Stimulated activated CD4-positive, alpha-beta T cell treated with anti-CD3 and anti-CD28 coated beads, Interleukin-12 subunit alpha, Interleukin-12 subunit beta, amount 100 ng/mL, for 48 hours (primary cell): ENCODE results near the gene RGS6.

Experiments
- DNase-seq, 3 donors: peaks; one replicate each; pipeline ENCODE4 v3.0.0-alpha.2; 2020; ENCODE audit warnings: low read depth in 2 of 3, low spot score in 1 of 3

RGS6 gene

DNA sequence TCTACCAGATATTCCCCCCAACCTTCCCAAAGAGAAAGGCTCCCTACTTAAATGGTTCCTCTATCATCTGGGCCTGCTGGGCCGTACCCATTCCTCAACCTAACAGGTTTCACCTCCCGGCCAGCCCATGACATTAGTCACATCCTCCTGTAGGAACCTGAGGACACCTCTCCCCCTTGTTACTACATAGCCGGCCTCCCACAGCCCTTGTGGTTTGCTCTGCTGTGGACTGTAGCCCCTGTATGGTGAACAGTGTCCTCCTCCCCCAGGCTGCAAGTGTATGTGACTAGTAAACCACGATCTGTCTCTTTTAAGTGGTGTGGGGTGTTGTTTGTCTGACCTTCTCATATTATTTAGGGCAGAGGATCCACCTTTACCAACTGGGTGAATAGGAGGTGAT lies 371.7 kb downstream of the RGS6 start:
- DNase-seq = no peak

DNA sequence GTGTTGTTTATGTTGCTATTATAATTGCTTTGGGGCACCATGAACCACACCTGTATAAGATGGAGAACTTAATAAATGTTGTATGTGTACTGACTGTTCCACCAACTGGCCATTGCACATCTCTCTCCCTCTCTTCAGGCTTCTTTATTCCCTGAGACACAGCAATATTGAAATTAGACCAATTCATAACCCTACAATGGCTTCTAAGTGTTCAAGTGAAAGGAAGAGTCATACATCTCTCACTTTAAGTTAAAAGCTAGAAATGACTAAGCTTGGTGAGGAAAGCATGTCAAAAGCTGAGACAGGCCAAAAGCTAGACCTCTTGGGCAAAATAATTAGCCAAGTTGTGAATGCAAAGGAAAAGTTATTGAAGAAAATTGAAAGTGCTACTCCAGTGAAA lies 373.3 kb downstream of the RGS6 start:
- no peak for DNase-seq

GRCh38 chr14:72308967-72309485 lies 376.8 kb downstream of the RGS6 start:
- no peak for DNase-seq

DNA sequence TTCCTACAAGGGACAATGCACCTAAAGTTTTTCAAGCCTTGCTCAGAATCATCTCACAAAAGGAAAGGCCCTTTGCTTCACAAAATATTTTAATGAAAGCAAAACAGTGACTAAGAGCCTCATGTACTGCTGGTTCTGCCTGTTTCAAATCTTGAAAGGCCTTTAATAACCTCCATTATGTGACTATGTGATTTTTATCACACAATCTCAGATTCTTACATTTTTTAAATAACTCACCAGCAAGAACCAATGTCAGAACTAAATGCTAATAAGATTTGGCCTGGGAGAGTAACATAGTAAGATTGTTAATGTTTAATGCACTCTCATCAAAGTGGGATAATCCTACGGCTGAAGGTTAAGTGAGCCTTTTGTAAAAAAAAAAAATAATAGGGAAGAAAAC lies 378.9 kb downstream of the RGS6 start:
- no peak for DNase-seq

DNA sequence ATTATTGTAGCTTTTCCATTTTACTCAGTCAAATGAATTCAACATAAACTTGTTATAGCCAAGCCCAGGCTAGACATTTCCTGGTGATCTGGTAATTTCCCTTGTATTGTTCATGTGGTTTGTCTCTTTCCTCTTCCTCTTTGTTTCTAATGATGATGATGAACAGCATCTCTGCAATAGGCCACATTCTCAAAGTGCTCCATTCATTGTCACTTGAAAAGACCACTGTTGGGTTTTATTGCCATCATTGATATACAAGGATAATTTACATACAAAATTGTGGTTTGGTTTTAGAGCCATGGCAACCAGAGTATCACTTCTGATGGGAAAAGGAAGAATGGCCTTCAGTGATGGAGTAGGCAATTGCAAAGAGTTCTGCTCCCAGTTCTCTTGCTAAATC lies 379.3 kb downstream of the RGS6 start:
- DNase-seq = no peak

- DNase-seq = no peak
Measured at GRCh38 chr14:72314808-72315435, 382.7 kb downstream of the RGS6 start.

- no peak for DNase-seq
Measured at GRCh38 chr14:72315714-72316113, 383.5 kb downstream of the RGS6 start.

DNA sequence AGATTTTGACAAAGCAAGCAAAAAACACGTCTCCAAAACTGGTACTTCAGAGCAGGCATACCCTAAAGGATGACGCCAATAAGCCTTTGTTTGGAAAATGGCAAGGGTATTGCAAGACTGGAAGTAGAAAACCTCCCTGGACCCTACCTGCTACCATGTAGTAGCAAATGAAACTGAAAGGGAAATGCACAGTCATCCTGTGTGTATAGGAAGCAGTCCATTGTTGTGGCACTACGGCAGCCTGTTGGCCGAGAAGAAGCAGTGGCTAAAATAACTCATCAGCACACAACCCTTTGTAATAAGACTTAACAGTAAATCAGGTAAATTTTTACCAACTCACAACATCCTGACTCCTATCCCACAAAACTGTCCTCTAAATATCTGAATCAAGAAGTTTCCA lies 386.4 kb downstream of the RGS6 start:
- no peak for DNase-seq

DNA sequence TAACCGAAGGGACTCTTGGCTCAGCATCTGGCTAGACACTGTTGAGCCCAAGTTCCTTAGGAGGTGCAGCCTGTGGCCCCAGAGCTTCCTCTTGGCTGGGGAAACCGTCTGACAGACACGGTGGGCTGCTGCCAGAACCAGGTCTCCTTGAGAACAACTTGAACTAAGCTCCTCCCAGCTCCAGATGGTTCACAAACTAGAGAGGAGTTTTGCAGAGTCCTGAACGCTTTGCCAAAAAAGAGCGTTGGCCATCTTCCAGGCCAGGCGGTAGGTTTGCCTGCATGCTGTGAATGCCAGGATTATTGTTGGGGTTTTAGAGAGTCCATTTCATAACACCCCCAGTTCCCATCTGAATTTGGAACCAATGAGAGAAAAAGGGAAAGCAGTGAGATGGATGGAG lies 399.8 kb downstream of the RGS6 start:
- no peak for DNase-seq

DNA sequence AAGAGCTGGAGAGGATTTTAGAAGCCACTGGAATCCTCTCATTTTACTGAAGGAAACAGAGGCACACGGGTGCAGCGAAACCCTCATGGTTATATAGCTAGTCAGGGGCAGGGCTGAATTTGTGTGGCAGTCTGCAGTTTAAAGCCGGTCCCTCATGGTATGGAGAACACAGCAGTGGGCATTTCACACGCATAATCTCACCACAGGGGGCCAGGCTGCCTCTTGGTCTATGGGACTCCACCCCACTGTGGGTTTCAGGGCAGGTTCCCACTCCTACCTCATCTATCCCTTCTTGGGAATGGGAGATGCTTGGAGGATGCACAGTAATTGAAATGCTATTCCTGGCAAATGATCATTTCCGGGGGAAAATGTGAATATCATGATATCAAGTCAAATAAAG lies 400.6 kb downstream of the RGS6 start:
- DNase-seq = no peak

DNA sequence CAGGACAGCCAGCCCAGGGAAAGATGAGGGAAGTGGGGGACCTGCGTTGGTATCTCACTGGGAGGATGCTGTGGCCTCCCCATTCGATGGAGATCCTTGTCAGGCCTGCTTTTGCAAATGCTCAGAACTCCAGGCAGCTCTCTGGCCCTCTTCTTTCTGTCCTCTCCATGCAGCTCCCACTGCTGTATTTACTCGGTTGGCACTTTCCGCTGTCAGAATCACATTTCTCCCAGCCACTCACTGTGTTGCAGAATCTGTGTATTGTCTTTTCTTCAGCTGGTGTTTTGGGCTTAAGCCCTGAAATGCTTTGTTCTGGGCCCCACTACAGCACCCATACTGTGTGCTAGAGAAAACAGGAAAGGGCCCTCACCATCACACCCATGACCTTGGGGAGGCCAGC lies 401.1 kb downstream of the RGS6 start:
- DNase-seq = no peak

- DNase-seq = no peak
Measured at GRCh38 chr14:72336311-72336980, 404.2 kb downstream of the RGS6 start.

GRCh38 chr14:72341237-72341636 lies 409.0 kb downstream of the RGS6 start:
- DNase-seq = no peak

DNA sequence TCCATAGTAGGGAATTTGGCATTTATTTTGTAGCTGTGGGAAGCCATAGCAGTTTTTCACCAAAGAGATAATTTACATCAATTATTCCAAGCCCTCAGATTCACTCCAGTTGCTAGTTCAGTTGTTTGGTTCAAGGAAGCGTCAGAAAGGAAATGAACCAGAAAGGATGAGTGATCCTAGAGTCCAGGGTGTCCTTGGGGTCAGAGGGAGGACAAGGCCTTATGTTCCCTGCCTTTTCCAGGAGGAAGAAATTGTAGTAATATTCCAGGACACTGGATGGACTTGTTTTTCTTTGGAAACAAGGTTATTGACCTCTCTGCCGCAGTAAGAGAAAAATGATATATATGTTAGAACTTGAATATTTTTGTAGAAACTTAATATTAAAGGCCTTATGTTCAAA lies 409.5 kb downstream of the RGS6 start:
- DNase-seq = no peak

GRCh38 chr14:72347118-72347517 lies 414.9 kb downstream of the RGS6 start:
- no peak for DNase-seq

GRCh38 chr14:72350215-72350614 lies 418.0 kb downstream of the RGS6 start:
- no peak for DNase-seq

- no peak for DNase-seq
Measured at GRCh38 chr14:72352012-72352411, 419.8 kb downstream of the RGS6 start.

DNA sequence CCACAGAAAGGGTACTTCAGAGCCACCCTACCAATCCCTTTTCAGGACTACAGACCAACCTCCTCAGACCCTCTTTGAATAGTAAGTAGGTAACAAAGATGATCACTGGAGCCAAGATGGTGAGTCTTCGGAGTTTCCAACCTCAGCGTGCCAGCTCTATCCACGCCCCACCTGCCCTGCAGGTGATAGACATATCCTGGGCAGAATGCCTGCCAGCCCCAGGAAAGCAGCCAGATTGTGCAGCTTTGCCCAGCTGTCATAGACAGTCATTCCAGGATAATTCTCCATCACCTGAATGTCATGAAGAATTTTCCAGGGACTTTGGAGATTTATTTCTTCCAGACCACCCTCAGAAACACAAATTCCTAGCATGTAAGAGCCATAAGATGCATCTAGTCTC lies 434.4 kb downstream of the RGS6 start:
- DNase-seq = no peak

DNA sequence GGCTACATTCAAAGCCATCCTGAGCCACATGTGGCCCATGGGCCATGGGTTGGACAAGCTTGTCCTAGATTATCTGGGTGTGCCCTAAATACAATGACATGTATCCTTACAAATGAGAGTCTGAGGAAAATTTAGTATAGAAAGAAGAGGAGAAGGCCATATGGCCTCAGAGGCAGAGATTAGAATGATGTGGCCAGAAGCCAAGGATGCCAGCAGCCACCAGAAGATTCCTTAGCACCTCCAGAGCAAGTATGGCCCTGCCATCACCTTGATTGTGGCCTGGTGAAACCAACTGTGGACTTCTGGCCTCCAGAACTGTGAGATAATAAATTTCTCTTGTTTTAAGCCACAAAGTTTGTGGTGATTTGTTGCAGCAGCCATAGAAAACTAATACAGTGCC lies 436.9 kb downstream of the RGS6 start:
- DNase-seq = no peak

DNA sequence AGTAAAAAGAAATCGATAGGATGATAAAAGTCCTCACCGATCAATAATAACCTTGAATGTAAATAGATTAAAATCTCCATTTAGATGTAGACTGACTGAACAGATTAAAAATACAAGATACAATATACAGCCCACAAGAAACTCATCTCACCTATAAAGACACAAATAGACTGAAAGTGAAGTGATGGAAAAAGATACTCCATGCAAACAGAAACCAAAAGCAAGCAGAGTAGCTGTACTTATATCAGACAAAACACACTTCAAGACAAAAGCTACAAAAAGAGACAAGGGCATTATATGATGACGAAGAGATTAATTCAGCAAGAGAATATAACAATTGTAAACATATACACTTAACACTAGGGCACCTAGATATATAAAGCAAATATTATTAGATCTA lies 444.8 kb downstream of the RGS6 start:
- no peak for DNase-seq

GRCh38 chr14:72380456-72380855 lies 448.2 kb downstream of the RGS6 start:
- no peak for DNase-seq

DNA sequence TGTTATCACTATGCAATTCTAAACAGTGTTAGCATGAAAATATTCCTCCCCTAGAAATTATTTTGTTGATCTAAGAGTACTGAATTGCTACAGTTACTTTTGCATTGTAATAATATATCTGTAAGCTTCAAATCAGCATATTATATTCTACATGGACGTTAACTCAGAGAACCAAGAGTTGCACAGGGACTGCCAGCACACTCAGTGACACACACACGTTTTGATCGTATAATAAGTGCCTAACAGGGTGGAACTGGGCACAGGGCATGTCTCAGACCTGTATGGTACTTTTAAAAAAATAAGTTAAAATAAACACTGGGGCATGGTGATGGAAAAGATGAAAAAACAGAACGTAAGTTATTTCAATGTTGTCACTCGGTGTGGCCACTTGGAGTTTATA lies 451.6 kb downstream of the RGS6 start:
- DNase-seq = no peak

DNA sequence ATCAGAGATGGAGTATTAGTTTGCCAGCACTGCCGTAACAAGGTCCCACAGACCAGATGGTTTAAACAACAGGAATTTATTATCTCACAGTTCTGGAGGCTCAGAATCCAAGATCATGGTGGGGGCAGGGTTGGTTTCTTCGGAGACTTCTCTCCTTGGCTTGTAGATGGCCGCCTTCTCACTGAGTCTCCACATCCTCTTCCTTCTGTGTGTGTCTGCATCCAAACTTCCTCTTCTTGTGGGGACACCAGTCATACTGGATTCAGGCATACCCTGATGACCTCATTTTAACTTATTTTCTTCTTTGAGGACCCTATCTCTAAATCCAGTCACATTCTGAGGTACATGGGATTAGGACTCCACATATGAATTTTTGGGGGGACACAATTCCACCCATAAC lies 455.5 kb downstream of the RGS6 start:
- DNase-seq = no peak
